BE2C (cell line): ENCODE measurements around the gene LDLRAD3.

Source experiments
- DNase-seq: peaks from one replicate; pipeline ENCODE4 v3.0.0-alpha.2; 2020
- H3K27me3 ChIP-seq: fragments of 250-450 bp; sonication (Bioruptor Pico); 2 replicates; pipeline ENCODE4 v1.5.1; 2020; ENCODE audit warnings: mild to moderate bottlenecking
- H3K36me3 ChIP-seq: fragments of 250-450 bp; sonication (Bioruptor Pico); 2 replicates; pipeline ENCODE4 v1.5.1; 2020; ENCODE audit warnings: mild to moderate bottlenecking
- H3K4me1 ChIP-seq: fragments of 250-450 bp; sonication (Bioruptor Pico); 2 replicates; pipeline ENCODE4 v1.5.1; 2020
- H3K4me3 ChIP-seq: 2 replicates; pipeline ENCODE4 v1.5.1; 2011; ENCODE audit warnings: low read depth, low read length
- H3K9me3 ChIP-seq: fragments of 250-450 bp; sonication (Bioruptor Pico); 2 replicates; pipeline ENCODE4 v1.5.1; 2020
- TF ChIP-seq, protein P1 (sequence below): IDR thresholded peaks from 2 replicates; pipeline ENCODE4 v1.5.1; 2012; ENCODE audit warnings: mild to moderate bottlenecking, low read depth, low read length

LDLRAD3 gene

DNA sequence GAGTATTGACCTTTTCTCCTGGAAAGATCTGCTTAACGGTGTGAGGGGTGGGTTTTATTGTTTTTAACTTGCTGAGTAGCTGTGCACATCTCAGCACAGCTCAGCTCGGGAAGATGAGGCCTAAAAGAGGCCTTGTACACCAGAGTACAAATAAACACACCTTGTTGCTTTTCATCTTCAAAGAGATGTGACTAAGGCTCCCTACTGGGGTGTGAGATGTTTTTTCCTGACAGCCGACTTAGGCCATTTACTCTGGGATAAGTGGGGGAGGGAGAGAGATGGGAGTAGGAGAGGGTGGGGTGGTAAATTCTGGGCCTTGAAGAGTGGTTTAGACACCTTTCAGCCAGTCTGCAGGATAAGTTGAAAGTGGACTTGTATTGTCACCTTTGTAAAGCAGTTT, 2.9 kb downstream of the LDLRAD3 start:
- Histone ChIP-seq H3K9me3 (no peaks in the 10 kb centered on the region), H3K36me3 (no peaks in the 10 kb centered on the region), H3K27me3 (no peaks in the 10 kb centered on the region), H3K4me3 (no peak overlapping the region), H3K4me1 (no peaks in the 10 kb centered on the region)
- no peak for DNase-seq
- TF ChIP-seq, protein P1, sequence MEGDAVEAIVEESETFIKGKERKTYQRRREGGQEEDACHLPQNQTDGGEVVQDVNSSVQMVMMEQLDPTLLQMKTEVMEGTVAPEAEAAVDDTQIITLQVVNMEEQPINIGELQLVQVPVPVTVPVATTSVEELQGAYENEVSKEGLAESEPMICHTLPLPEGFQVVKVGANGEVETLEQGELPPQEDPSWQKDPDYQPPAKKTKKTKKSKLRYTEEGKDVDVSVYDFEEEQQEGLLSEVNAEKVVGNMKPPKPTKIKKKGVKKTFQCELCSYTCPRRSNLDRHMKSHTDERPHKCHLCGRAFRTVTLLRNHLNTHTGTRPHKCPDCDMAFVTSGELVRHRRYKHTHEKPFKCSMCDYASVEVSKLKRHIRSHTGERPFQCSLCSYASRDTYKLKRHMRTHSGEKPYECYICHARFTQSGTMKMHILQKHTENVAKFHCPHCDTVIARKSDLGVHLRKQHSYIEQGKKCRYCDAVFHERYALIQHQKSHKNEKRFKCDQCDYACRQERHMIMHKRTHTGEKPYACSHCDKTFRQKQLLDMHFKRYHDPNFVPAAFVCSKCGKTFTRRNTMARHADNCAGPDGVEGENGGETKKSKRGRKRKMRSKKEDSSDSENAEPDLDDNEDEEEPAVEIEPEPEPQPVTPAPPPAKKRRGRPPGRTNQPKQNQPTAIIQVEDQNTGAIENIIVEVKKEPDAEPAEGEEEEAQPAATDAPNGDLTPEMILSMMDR: no peak

DNA sequence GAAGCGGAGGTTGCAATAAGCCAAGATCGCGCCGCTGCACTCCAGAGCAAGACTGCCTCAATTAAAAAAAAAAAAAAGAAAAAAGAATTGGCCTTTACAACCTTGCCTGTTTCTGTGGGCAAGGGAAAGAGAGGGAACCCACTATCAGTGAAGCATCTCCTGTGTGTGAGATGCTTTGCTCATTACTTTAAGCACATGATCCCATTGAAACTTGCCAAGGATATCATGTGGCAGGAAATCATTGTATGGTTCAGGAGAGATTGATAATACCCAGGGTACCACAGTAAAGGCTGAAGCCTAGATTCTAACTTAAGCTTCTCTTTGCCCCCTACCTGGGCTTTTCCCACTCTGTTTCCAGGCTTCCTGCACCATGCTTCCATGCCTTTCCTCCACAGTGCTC, 3.6 kb downstream of the LDLRAD3 start:
- DNase-seq: no peak
- H3K36me3 ChIP-seq: no peaks in the 10 kb centered on the region
- H3K4me3 ChIP-seq: no peak overlapping the region
- no peaks in the 10 kb centered on the region for H3K4me1 ChIP-seq
- TF ChIP-seq, protein P1: no peak
- no peaks in the 10 kb centered on the region for H3K9me3 ChIP-seq
- H3K27me3 ChIP-seq: no peaks in the 10 kb centered on the region

DNA sequence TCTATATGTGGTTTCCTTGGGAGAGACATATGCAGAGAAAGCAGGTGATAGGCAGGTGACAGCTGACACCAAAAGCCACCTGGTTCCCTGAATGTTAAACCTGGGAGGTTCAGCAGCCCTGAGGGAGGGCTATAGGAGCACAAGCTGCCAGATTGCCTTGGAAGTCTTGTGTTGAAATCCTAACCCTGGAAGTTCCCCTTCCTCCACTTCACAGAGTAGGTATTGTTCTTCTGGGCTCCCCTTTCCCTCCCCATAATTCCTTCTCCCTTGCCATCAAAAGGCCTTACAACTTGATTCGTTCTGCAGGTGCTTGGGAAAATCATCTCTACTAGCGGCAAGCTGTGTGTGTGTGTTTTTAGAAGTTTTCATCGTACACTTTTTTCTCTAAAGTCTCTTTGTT, 5.4 kb downstream of the LDLRAD3 start:
- no peaks in the 10 kb centered on the region for H3K4me1 ChIP-seq
- TF ChIP-seq, protein P1: no peak
- no peaks in the 10 kb centered on the region for H3K9me3 ChIP-seq
- H3K36me3 ChIP-seq: no peaks in the 10 kb centered on the region
- H3K4me3 ChIP-seq: no peak overlapping the region
- no peaks in the 10 kb centered on the region for H3K27me3 ChIP-seq
- no peak for DNase-seq

DNA sequence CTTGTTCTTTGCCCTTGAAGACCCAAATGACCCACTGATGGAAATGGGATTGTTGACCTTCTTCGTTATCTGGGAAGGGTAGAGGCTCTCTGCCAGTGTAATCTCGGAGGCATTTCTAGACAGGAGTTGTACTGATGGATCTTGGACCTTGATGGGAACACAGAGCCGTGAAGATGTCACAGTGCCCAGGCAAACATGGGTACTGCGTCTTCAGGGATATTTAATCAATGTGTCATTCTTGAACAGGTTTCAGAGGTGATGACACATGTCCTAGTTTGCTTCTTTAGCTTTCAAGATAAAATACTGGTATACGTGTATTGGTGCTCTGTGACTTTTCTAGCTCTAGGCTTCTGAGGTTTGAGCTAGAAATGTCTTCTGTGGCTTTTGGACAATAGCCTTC, 6.2 kb downstream of the LDLRAD3 start:
- Histone ChIP-seq H3K4me1 (no peaks in the 10 kb centered on the region), H3K36me3 (no peaks in the 10 kb centered on the region), H3K4me3 (no peak overlapping the region), H3K27me3 (no peaks in the 10 kb centered on the region), H3K9me3 (no peaks in the 10 kb centered on the region)
- no peak for DNase-seq
- TF ChIP-seq, protein P1: no peak

DNA sequence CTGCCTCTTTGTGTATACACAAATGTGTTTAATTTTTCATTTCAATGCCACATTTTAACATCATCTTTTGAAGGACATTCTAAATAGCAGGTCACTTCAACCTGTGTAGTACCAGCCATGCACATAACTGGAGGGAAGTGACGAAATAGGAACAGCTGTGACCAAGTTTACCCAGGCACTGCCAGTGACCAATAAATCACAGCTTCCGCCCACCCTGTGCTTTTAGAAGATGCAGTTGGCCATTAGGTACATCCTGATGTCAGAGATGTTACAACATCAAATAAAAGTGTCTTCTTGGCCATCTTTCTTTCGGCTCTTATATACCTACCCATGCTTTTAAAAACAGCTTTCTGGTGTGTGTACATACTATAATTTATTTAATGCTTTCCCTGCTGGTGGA, 7.8 kb downstream of the LDLRAD3 start:
- DNase-seq: no peak

DNA sequence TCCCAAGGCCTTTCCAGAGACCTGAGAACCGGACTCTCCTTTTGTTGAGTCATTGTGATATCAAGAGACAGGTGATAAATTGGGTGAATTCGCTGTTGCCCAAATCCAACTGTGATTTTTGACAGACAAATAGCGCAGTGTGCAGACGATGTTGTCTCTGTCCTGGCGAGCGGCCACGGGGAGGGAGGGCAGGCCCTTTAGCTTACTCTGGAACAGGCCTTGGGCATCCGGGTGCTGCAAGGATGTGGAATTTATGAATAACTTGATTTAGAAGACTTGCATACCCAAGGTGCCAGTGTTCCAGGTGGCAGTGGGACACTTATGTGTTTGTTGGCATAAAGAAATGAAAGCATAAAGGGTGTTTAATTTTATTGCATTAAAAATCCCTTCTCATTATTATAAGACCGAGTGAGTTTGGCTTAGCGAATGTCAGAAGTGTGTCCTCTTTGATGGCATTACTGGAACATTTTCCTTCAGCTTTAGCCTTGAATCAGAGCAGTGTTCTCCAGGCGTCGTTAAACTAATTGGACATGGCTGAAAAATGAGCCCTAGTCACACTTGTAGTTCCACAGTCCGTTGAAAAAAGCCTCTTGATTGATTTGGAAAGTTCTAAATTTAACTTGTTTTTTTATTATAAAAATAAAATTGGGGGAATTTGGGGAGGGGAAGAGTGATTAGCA, 9.4 kb downstream of the LDLRAD3 start:
- H3K36me3 ChIP-seq: no peaks in the 10 kb centered on the region
- H3K4me1 ChIP-seq: no peaks in the 10 kb centered on the region
- H3K27me3 ChIP-seq: no peaks in the 10 kb centered on the region
- H3K4me3 ChIP-seq: no peak overlapping the region
- no peaks in the 10 kb centered on the region for H3K9me3 ChIP-seq
- peak; percentile 45 for DNase-seq
- TF ChIP-seq, protein P1: no peak

More for the DNA sequence above, 7.8 kb downstream of the LDLRAD3 start:
- H3K9me3 ChIP-seq: no peaks in the 10 kb centered on the region
- TF ChIP-seq, protein P1: no peak
- H3K4me1 ChIP-seq: no peaks in the 10 kb centered on the region
- no peaks in the 10 kb centered on the region for H3K27me3 ChIP-seq
- H3K36me3 ChIP-seq: no peaks in the 10 kb centered on the region
- H3K4me3 ChIP-seq: no peak overlapping the region
